HepG2 (cell line): ENCODE results near the gene GCNT4. TPM values are rescaled to one million over a fixed set of nuclear protein-coding genes. Genes with fewer than 3 reads are reported as not detected.

Experiments used
- ATAC-seq: fragments of 200-7000 bp; cut with Tn5 transposase; 3 replicates; pipeline ENCODE4 v1.9.1; 2020; ENCODE audit warnings: mild to moderate bottlenecking, moderate library complexity
- BruUV-seq: library from RNA; stranded (reverse); fragments of 400-500 nt; replicated peaks from 2 replicates; lab custom pipeline; 2021; lab: Mats Ljungman, UMichigan
- CTCF ChIA-PET: fragments of 300-600 bp; formaldehyde crosslinking; extraction: SDS; loops from one replicate; lab custom pipeline; 2021; ENCODE audit warnings: low total read pairs, inconsistent platforms, low intra/inter-chr PET ratio; lab: Yijun Ruan, JAX
- POLR2A ChIA-PET: fragments of 350-600 bp; sonication (Branson Sonifier 250); formaldehyde crosslinking; loops from one replicate; lab custom pipeline; 2020; ENCODE audit warnings: antibody characterized with exemption, inconsistent platforms; lab: Yijun Ruan, JAX
- DNase-seq: peaks from one replicate; pipeline ENCODE4 v3.0.0-alpha.2; 2015; ENCODE audit warnings: low spot score
- FAIRE-seq: peaks from 3 replicates; lab custom pipeline; 2011; peaks lifted over from hg19 to GRCh38; lab: Jason Lieb, UNC
- H2AFZ ChIP-seq: one replicate; pipeline ENCODE4 v1.6.1; 2011; ENCODE audit warnings: low read length, inconsistent platforms
- H3K27ac ChIP-seq: fragments of 300-600 bp; 3 replicates; pipeline ENCODE4 v1.8.0; 2011; ENCODE audit warnings: mixed run types, mild to moderate bottlenecking, mixed read lengths, low read length, inconsistent platforms; ENCODE audit not compliant: insufficient read depth; ENCODE audit errors: extremely low read length
- H3K27me3 ChIP-seq, 2 experiments: fragments of 200-600 bp in 1 of 2; 2 replicates in 1 of 2; 3 replicates in 1 of 2; pipeline versions ENCODE4 v1.6.0 to v1.8.0; 2011; ENCODE audit warnings: low read length in 2 of 2, mild to moderate bottlenecking in 2 of 2, moderate library complexity in 2 of 2, inconsistent platforms in 1 of 2; ENCODE audit not compliant: insufficient read depth in 2 of 2, control insufficient read depth in 1 of 2
- H3K36me3 ChIP-seq, 2 experiments: fragments of 200-600 bp in 1 of 2; replicated peaks in 1 of 2; 2 replicates in 1 of 2; 3 replicates in 1 of 2; pipeline versions ENCODE4 v1.5.1 to v1.8.0; 2011; ENCODE audit warnings: low read length in 2 of 2, inconsistent platforms in 1 of 2; ENCODE audit not compliant: insufficient read depth in 2 of 2, control insufficient read depth in 1 of 2
- H3K4me1 ChIP-seq: 2 replicates; pipeline ENCODE4 v1.5.1; 2012; ENCODE audit warnings: low read length, inconsistent platforms; ENCODE audit not compliant: insufficient read depth
- H3K4me2 ChIP-seq: 2 replicates; pipeline ENCODE4 v1.6.0; 2011; ENCODE audit warnings: low read depth, low read length, inconsistent platforms
- H3K4me3 ChIP-seq, 3 experiments: fragments of 200-600 bp in 1 of 3; sonication (generic), shearing (Covaris generic) in 1 of 3; replicated peaks in 1 of 3; 2 replicates each; pipeline ENCODE4 v1.5.1; 2011 to 2016; ENCODE audit warnings: low read length in 3 of 3, inconsistent platforms in 2 of 3, low read depth in 2 of 3, mild to moderate bottlenecking in 2 of 3, control low read depth in 1 of 3, mixed read lengths in 1 of 3; ENCODE audit not compliant: insufficient read depth in 1 of 3
- H3K79me2 ChIP-seq: one replicate; pipeline ENCODE4 v1.6.1; 2011; ENCODE audit warnings: low read length, inconsistent platforms; ENCODE audit not compliant: insufficient read depth
- H3K9ac ChIP-seq: 2 replicates; pipeline ENCODE4 v1.6.0; 2011; ENCODE audit warnings: mild to moderate bottlenecking, low read depth, low read length, inconsistent platforms; ENCODE audit not compliant: insufficient read depth
- H3K9me3 ChIP-seq: 2 replicates; pipeline ENCODE4 v1.5.1; 2012; ENCODE audit warnings: mild to moderate bottlenecking, low read length
- H4K20me1 ChIP-seq: 2 replicates; pipeline ENCODE4 v1.6.0; 2011; ENCODE audit warnings: inconsistent platforms, mild to moderate bottlenecking, low read length, moderate library complexity; ENCODE audit not compliant: insufficient read depth
- ATF7-NPFF ChIP-seq: sonication (generic); formaldehyde crosslinking; IDR thresholded peaks from 2 replicates; pipeline ENCODE4 v1.8.1; 2023; ENCODE audit warnings: mild to moderate bottlenecking, low read depth, missing genetic modification reagents, moderate library complexity
- BATF2 ChIP-seq: sonication (generic); formaldehyde crosslinking; IDR thresholded peaks from 2 replicates; pipeline ENCODE4 v1.8.0; 2022; ENCODE audit warnings: mild to moderate bottlenecking, missing genetic modification reagents, moderate library complexity
- BRF2 ChIP-seq: sonication (generic); formaldehyde crosslinking; IDR thresholded peaks from 2 replicates; pipeline ENCODE4 v1.8.1; 2022; ENCODE audit warnings: mild to moderate bottlenecking, missing genetic modification reagents
- CEBPB ChIP-seq: IDR thresholded peaks from 2 replicates; pipeline ENCODE4 v1.6.1; 2011; ENCODE audit warnings: low read depth, low read length, improper control_type of control experiment, borderline replicate concordance
- PHB2 ChIP-seq: fragments of 450-650 bp; IDR thresholded peaks from 2 replicates; pipeline ENCODE4 v1.6.1; 2018; ENCODE audit not compliant: partially characterized antibody
- PREB ChIP-seq: sonication (generic); formaldehyde crosslinking; IDR thresholded peaks from 2 replicates; pipeline ENCODE4 v1.4.0; 2020; ENCODE audit warnings: missing genetic modification reagents
- SMAD9 ChIP-seq: sonication (generic); formaldehyde crosslinking; IDR thresholded peaks from 2 replicates; pipeline ENCODE4 v1.5.1; 2020; ENCODE audit warnings: mild to moderate bottlenecking, missing genetic modification reagents
- SNAI1 ChIP-seq: sonication (generic); formaldehyde crosslinking; IDR thresholded peaks from 2 replicates; pipeline ENCODE4 v1.5.0; 2020; ENCODE audit warnings: mild to moderate bottlenecking, missing genetic modification reagents, borderline replicate concordance
- SNAPC5 ChIP-seq: sonication (generic); formaldehyde crosslinking; IDR thresholded peaks from 2 replicates; pipeline ENCODE4 v1.8.1; 2023; ENCODE audit warnings: mild to moderate bottlenecking, missing genetic modification reagents, borderline replicate concordance
- THRA ChIP-seq: sonication (generic); formaldehyde crosslinking; IDR thresholded peaks from 2 replicates; pipeline ENCODE4 v1.4.0; 2020; ENCODE audit warnings: missing genetic modification reagents, borderline replicate concordance
- XRCC5 ChIP-seq: fragments of 200-400 bp; formaldehyde crosslinking; optimal IDR thresholded peaks from 2 replicates; pipeline ENCODE3; 2017; ENCODE audit warnings: mild to moderate bottlenecking, low read length
- ZFP82 ChIP-seq: sonication (generic); formaldehyde crosslinking; IDR thresholded peaks from 2 replicates; pipeline ENCODE4 v1.5.1; 2020; ENCODE audit warnings: mild to moderate bottlenecking, missing genetic modification reagents, borderline replicate concordance
- ZNF30 ChIP-seq: sonication (generic); formaldehyde crosslinking; IDR thresholded peaks from 2 replicates; pipeline ENCODE4 v1.5.0; 2020; ENCODE audit warnings: mild to moderate bottlenecking, missing genetic modification reagents
- ZNF337 ChIP-seq: sonication (generic); formaldehyde crosslinking; IDR thresholded peaks from 2 replicates; pipeline ENCODE4 v1.5.1; 2020; ENCODE audit warnings: missing genetic modification reagents, low read depth, mild to moderate bottlenecking, borderline replicate concordance
- ZNF530 ChIP-seq: sonication (generic); formaldehyde crosslinking; IDR thresholded peaks from 2 replicates; pipeline ENCODE4 v1.5.0; 2020; ENCODE audit warnings: low read depth, mild to moderate bottlenecking, missing genetic modification reagents
- WGBS: methylation state at CpG from one replicate; pipeline ENCODE4 v1.1.6; 2017; ENCODE audit warnings: low lambda C conversion rate; 5-methylcytosine and 5-hydroxymethylcytosine counted together
- in situ Hi-C: cut with HindIII; loops from 2 replicates; pipeline ENCODE4 v1.10.0; 2017; ENCODE audit warnings: low pct_unique_long_range_greater_than_20kb; ENCODE audit not compliant: extremely low pct_ligation_motif_present
- intact Hi-C: fragments of 100-400 bp; cut with micrococcal nuclease; formaldehyde crosslinking; loops from one replicate; pipeline ENCODE4 v1.10.0; 2022; ENCODE audit not compliant: unreplicated experiment
- polyA plus RNA-seq, 8 experiments: library from polyadenylated mRNA; depleted of rRNA in 3 of 8; stranded (reverse) in 7 of 8; unstranded in 1 of 8; fragments of >200 nt; fragmentation: Illumina TruSeq in 4 of 8; extraction: Trizol in 4 of 8; gene quantifications; 2 replicates each; pipeline versions ENCODE4 v1.2.1 to v1.2.3, GENCODE V29; 2011 to 2016; ENCODE audit warnings: low read depth in 4 of 8, missing spikeins in 1 of 8, mixed read lengths in 1 of 8; ENCODE audit not compliant: insufficient read depth in 1 of 8
- total RNA-seq, 5 experiments: library from RNA; depleted of rRNA; stranded (reverse); fragments of >200 nt; fragmentation: Illumina TruSeq; extraction: Trizol; gene quantifications; 2 replicates each; pipeline ENCODE4 v1.2.3, GENCODE V29; 2016; ENCODE audit warnings: low read depth in 1 of 5

The GCNT4 gene
- total and polyA plus RNA-seq, 2 of the 13 experiments (the other 11 are each of a cell fraction or from before 2014, with no cell fraction given): 0.22 to 0.38 TPM

GRCh38 chr5:75053304-75054133, 1.2 kb upstream of the GCNT4 start (continued):
- no peak for TF ChIP-seq PHB2
- peak; percentile 16 for TF ChIP-seq XRCC5

- no TSS peak for BruUV-seq
- no peak for DNase-seq
- intact Hi-C loops: loop anchor here (1.0 to 10.0 kb wide), 4 partner anchors 106 to 284 kb away; partner anchors contain the start of genes ANKRD31 and HMGCR
- no CpG with 5 or more reads among the region's 40 CpGs for WGBS
- FAIRE-seq: no peak
- H3K27me3 ChIP-seq: peaks cover 19 to 53% of the 10 kb centered on the region in 2 experiments
- peak overlapping the region; percentile 83 for H3K4me2 ChIP-seq
- H3K9me3 ChIP-seq: no peaks in the 10 kb centered on the region
- H3K36me3 ChIP-seq: no peaks in the 10 kb centered on the region
- POLR2A ChIA-PET: interaction anchor here (1.3 kb wide), 1 partner anchor 183 kb away, joined by 3 read pairs; the partner anchor contains the start of gene ANKRD31
- in situ Hi-C loops: loop anchor here (10.0 kb wide), 1 partner anchor 212 kb away; no protein-coding TSS in a partner anchor
- peak overlapping the region; percentile 54 to 75 (median 68); a peak in 5 of 6 replicates for H3K4me3 ChIP-seq
- H4K20me1 ChIP-seq: no peaks in the 10 kb centered on the region
- TF ChIP-seq BATF2 (CRISPR knock-in tag) (no peak), ZNF30 (no peak), BRF2 (no peak), ZNF530 (no peak), SNAPC5 (CRISPR knock-in tag) (no peak), ATF7-NPFF (CRISPR knock-in tag) (0 out of 2 replicates have a peak, but pooled peaks have one; percentile 13), ZNF337 (CRISPR knock-in tag) (no peak), SMAD9 (CRISPR knock-in tag) (no peak), THRA (CRISPR knock-in tag) (0 out of 2 replicates have a peak, but pooled peaks have one; percentile 6), CEBPB (no peak), SNAI1 (CRISPR knock-in tag) (no peak), PREB (CRISPR knock-in tag) (no peak), ZFP82 (CRISPR knock-in tag) (peak; percentile 18; the same call in 1 of the 2 replicates)
- TF ChIP-seq, all 625 proteins: peak for 3
- peak; percentile 28; the same call in 1 of the 3 replicates for ATAC-seq
- CTCF ChIA-PET: interaction anchor here (1.5 kb wide), 1 partner anchor 213 kb away, joined by 3 read pairs; no protein-coding TSS in a partner anchor
- Histone ChIP-seq H3K9ac (peak overlapping the region; percentile 28; the same call in 1 of the 2 replicates), H3K4me1 (peaks cover 27% of the 10 kb centered on the region), H2AFZ (no peak overlapping the region), H3K27ac (no peak overlapping the region), H3K79me2 (no peaks in the 10 kb centered on the region)
These were observed 621 bp upstream of the GCNT4 start for GRCh38 chr5:75053054-75053303.
